ENCODE results near the gene TRAIP. TPM values are rescaled to one million over a fixed set of nuclear protein-coding genes. Genes with fewer than 3 reads are reported as not detected.

TRAIP gene
- total RNA-seq, 1 experiment from 2014 or later: 18.5 TPM

DNA sequence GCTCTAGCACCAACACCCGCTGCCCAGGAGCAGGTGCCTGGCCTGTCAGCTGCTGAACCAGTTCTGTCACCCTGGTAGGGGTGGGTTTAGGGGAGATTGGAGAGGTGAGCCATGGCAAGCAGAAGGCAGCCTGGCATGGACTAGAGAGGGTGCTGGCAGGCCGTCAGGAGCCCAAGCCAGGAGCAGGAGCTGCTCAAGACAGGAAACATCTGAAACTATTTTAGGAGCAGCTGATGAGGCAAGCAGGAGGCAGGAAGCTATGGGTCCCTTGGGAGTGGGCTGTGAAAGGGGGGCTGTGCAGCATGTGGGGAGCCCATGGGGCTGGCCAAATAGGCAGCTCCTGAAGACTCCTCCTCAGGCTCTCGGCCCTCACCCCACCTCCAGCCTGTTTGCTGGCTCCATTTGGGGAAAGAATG is 51.0 kb downstream of the TRAIP start:
- intact Hi-C loops (cut with micrococcal nuclease; ENCODE audit: unreplicated experiment): no loop called here
- CTCF ChIA-PET: no interaction called here
- no peak for DNase-seq (ENCODE audit: low read depth, low spot score)

DNA sequence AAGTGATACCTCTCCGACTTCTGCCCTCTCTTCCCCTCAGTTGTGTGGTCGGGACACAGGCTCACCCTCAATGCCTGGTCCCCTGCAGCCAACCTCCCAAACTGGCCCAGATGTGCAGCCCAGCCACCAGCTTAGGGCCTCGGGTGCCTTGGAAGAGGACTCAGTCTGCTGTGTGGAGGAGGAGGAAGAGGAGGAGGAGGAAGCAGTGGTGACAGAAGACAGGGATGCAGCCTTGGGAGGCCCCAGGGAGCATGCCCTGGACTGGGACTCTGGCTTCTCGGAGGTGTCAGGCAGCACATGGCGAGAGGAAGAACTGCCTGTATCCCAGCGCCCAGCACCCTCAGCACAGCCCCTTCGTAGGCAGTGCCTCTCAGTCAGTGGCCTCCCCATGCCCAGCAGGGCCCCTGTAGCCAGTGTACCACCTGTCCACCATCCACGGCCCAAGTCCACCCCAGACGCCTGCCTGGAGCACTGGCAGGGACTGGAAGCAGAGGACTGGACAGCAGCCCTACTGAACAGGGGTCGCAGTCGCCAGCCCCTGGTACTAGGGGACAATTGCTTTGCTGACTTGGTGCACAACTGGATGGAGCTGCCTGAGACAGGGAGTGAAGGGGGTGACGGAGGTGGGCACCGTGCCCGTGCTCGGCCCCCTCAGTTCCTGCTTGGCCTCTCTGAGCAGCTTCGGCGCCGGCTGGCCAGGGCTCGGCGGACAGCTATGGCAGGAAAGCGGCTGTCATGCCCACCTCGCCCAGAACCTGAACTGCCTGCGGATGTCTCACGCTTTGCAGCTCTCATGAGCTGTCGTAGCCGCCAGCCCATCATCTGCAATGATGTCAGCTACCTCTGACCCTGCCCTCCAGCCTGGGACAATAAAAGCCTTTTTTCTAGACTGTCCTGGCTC is 52.0 kb downstream of the TRAIP start:
- Histone ChIP-seq H3K9me3 (ENCODE audit: control insufficient read depth, insufficient read depth, low read depth, low read length) (no peaks in the 10 kb centered on the region), H3K27ac (ENCODE audit: low read length) (no peak overlapping the region), H3K4me3 (ENCODE audit: low read depth in 2 of 2, low read length in 2 of 2) (peak overlapping the region in 1 of 2 experiments; percentile 80; a peak in 3 of 4 replicates), H3K27me3 (ENCODE audit: control insufficient read depth, insufficient read depth, low read length) (no peaks in the 10 kb centered on the region), H3K36me3 (ENCODE audit: control insufficient read depth, insufficient read depth, low read length) (no peaks in the 10 kb centered on the region), H3K4me1 (ENCODE audit: control insufficient read depth, insufficient read depth, low read length) (no peaks in the 10 kb centered on the region)
- no peak for DNase-seq (ENCODE audit: low read depth, low spot score)
- BruUV-seq (replicated peaks): no TSS peak
- in situ Hi-C loops (cut with HindIII; ENCODE audit: low pct_unique_long_range_greater_than_20kb, low sequenced_read_pairs) (no loop called here), intact Hi-C loops (cut with micrococcal nuclease; ENCODE audit: unreplicated experiment) (loop anchor here (5.0 kb wide), 1 partner anchor 103 kb away; no protein-coding TSS in a partner anchor)
- ChIA-PET CTCF (no interaction called here), POLR2A (no interaction called here)
- no peak for ATAC-seq
- TF ChIP-seq TCF7L2 (IDR thresholded peaks at IDR 0.05; ENCODE audit: low read depth, low read length) (no peak), SIN3A (IDR thresholded peaks at IDR 0.05; ENCODE audit: borderline replicate concordance, insufficient read depth, low read depth, low read length) (no peak), POLR2AphosphoS5 (IDR thresholded peaks at IDR 0.05; ENCODE audit: low read depth, low read length) (no peak)
- TF ChIP-seq, protein P1, sequence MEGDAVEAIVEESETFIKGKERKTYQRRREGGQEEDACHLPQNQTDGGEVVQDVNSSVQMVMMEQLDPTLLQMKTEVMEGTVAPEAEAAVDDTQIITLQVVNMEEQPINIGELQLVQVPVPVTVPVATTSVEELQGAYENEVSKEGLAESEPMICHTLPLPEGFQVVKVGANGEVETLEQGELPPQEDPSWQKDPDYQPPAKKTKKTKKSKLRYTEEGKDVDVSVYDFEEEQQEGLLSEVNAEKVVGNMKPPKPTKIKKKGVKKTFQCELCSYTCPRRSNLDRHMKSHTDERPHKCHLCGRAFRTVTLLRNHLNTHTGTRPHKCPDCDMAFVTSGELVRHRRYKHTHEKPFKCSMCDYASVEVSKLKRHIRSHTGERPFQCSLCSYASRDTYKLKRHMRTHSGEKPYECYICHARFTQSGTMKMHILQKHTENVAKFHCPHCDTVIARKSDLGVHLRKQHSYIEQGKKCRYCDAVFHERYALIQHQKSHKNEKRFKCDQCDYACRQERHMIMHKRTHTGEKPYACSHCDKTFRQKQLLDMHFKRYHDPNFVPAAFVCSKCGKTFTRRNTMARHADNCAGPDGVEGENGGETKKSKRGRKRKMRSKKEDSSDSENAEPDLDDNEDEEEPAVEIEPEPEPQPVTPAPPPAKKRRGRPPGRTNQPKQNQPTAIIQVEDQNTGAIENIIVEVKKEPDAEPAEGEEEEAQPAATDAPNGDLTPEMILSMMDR (IDR thresholded peaks at IDR 0.05): no peak

More for the DNA sequence above, 51.0 kb downstream of the TRAIP start:
- H3K9me3 ChIP-seq (ENCODE audit: control insufficient read depth, insufficient read depth, low read depth, low read length): no peaks in the 10 kb centered on the region
- no TSS peak for BruUV-seq (replicated peaks)
- no peaks in the 10 kb centered on the region for H3K27me3 ChIP-seq (ENCODE audit: control insufficient read depth, insufficient read depth, low read length)
- in situ Hi-C loops (cut with HindIII; ENCODE audit: low pct_unique_long_range_greater_than_20kb, low sequenced_read_pairs): no loop called here
- H3K27ac ChIP-seq (ENCODE audit: low read length): no peak overlapping the region
- no peak overlapping the region for H3K4me3 ChIP-seq (ENCODE audit: low read depth in 2 of 2, low read length in 2 of 2)
- no peaks in the 10 kb centered on the region for H3K36me3 ChIP-seq (ENCODE audit: control insufficient read depth, insufficient read depth, low read length)
- TF ChIP-seq POLR2AphosphoS5 (IDR thresholded peaks at IDR 0.05; ENCODE audit: low read depth, low read length): no peak
- TF ChIP-seq SIN3A (IDR thresholded peaks at IDR 0.05; ENCODE audit: borderline replicate concordance, insufficient read depth, low read depth, low read length): no peak
- no peak for TF ChIP-seq TCF7L2 (IDR thresholded peaks at IDR 0.05; ENCODE audit: low read depth, low read length)
- TF ChIP-seq, protein P1 (IDR thresholded peaks at IDR 0.05): no peak
- TF ChIP-seq REST (IDR thresholded peaks at IDR 0.05; ENCODE audit: insufficient read depth in 1 of 2, low read depth in 2 of 2, low read length in 1 of 2): no peak
- POLR2A ChIA-PET: no interaction called here
- no peak for ATAC-seq
- H3K4me1 ChIP-seq (ENCODE audit: control insufficient read depth, insufficient read depth, low read length): no peaks in the 10 kb centered on the region

All from Panc1 (cell line).